Activated CD4-positive, alpha-beta T cell treated with anti-CD3 and anti-CD28 coated beads, Interleukin-2, amount 10 ng/mL, durations not matched to agents 24 days and 14 days (primary cell): ENCODE results near the gene RCOR1. TPM values are rescaled to one million over a fixed set of nuclear protein-coding genes. Genes with fewer than 3 reads are reported as not detected.
A peak's percentile ranks its signal among the peaks of the same experiment; 100 is the strongest.

Experiments used
- DNase-seq: peaks from one replicate; pipeline ENCODE4 v3.0.0; 2022
- H3K27ac Mint-ChIP-seq: one replicate; pipeline ENCODE4 v1.8.0; 2022; ENCODE audit warnings: mild to moderate bottlenecking, mixed read lengths
- H3K27me3 Mint-ChIP-seq: one replicate; pipeline ENCODE4 v1.8.0; 2022; ENCODE audit warnings: mixed read lengths
- H3K36me3 Mint-ChIP-seq: one replicate; pipeline ENCODE4 v1.8.0; 2022; ENCODE audit warnings: low read depth, mild to moderate bottlenecking, mixed read lengths
- H3K4me1 Mint-ChIP-seq: one replicate; pipeline ENCODE4 v1.8.0; 2021; ENCODE audit warnings: mixed read lengths
- H3K4me3 Mint-ChIP-seq: one replicate; pipeline ENCODE4 v1.8.0; 2022; ENCODE audit warnings: mild to moderate bottlenecking, moderate library complexity, mixed read lengths
- H3K9me3 Mint-ChIP-seq: one replicate; pipeline ENCODE4 v1.8.0; 2021; ENCODE audit warnings: mixed read lengths
- intact Hi-C: fragments of 100-400 bp; cut with micrococcal nuclease; formaldehyde crosslinking; loops from one replicate; pipeline ENCODE4 v1.15.1; 2023
- total RNA-seq: library from RNA; stranded (reverse); gene quantifications from 2 replicates; pipeline ENCODE4 v1.2.3, GENCODE V29; 2022

The RCOR1 gene
- total RNA-seq, 1 donor from 2014 or later = 24.0 TPM

DNA sequence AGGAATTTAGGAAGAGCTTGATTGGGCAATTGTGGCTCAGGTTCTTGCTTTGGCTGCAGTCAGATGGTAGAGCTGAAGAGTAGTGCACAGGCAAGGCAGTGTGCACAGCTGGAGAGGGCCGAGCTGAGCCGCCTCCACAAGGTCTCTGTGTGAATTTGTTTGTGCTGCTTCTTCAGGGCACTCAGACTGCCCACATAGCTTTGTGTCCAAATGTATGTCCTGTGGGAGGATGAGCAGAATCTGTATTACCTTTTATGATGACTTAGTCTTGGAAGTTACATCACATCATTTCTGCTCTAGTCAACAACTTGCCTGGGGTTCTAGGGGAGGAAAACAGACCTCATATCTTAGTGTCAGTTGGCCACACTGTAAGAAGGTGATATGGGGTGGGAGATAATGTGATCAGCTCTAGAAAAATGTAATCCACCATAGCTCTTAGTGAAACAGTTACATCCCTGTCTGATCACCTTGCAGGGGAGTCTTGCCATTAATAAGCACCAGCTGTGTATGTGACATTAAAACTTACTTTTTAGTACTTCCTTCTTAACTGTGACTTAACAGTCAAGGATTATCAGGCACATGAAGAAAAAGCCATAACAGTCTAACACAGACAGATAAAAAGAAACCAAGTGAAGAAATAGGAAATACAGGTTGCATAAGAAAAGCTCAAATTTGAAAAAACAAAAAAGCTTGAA is 53.4 kb downstream of the RCOR1 start:
- Mint-ChIP-seq H3K36me3 (peaks cover 6% of the 10 kb centered on the region), H3K27me3 (no peaks in the 10 kb centered on the region), H3K4me3 (no peak overlapping the region), H3K27ac (peak overlapping the region; percentile 1), H3K9me3 (no peaks in the 10 kb centered on the region), H3K4me1 (peaks cover 36% of the 10 kb centered on the region)
- no peak for DNase-seq
- intact Hi-C loops = no loop called here

GRCh38 chr14:102646615-102647014 is 54.2 kb downstream of the RCOR1 start:
- no peak for DNase-seq
- H3K4me3 Mint-ChIP-seq = no peak overlapping the region
- intact Hi-C loops = no loop called here
- H3K27me3 Mint-ChIP-seq = no peaks in the 10 kb centered on the region
- H3K27ac Mint-ChIP-seq = no peak overlapping the region
- H3K36me3 Mint-ChIP-seq = peaks cover 6% of the 10 kb centered on the region
- peaks cover 37% of the 10 kb centered on the region for H3K4me1 Mint-ChIP-seq
- no peaks in the 10 kb centered on the region for H3K9me3 Mint-ChIP-seq

GRCh38 chr14:102652194-102652593 is 59.7 kb downstream of the RCOR1 start:
- peaks cover 4% of the 10 kb centered on the region for H3K9me3 Mint-ChIP-seq
- peaks cover 16% of the 10 kb centered on the region for H3K4me1 Mint-ChIP-seq
- peaks cover 9% of the 10 kb centered on the region for H3K36me3 Mint-ChIP-seq
- H3K4me3 Mint-ChIP-seq = no peak overlapping the region
- DNase-seq = no peak
- H3K27ac Mint-ChIP-seq = no peak overlapping the region
- H3K27me3 Mint-ChIP-seq = no peaks in the 10 kb centered on the region
- intact Hi-C loops = no loop called here

- no peak for DNase-seq
- Mint-ChIP-seq H3K4me3 (no peak overlapping the region), H3K27ac (no peak overlapping the region), H3K36me3 (peaks cover 9% of the 10 kb centered on the region), H3K4me1 (peaks cover 15% of the 10 kb centered on the region), H3K27me3 (no peaks in the 10 kb centered on the region), H3K9me3 (peaks cover 4% of the 10 kb centered on the region)
- intact Hi-C loops = no loop called here
Measured at GRCh38 chr14:102654298-102654697, 61.8 kb downstream of the RCOR1 start.

- no peak overlapping the region for H3K27ac Mint-ChIP-seq
- H3K27me3 Mint-ChIP-seq = no peaks in the 10 kb centered on the region
- no peak for DNase-seq
- no peak overlapping the region for H3K4me3 Mint-ChIP-seq
- H3K9me3 Mint-ChIP-seq = peaks cover 4% of the 10 kb centered on the region
- H3K36me3 Mint-ChIP-seq = peaks cover 9% of the 10 kb centered on the region
- intact Hi-C loops = no loop called here
- H3K4me1 Mint-ChIP-seq = peaks cover 18% of the 10 kb centered on the region
Measured at GRCh38 chr14:102655137-102655536, 62.7 kb downstream of the RCOR1 start.

DNA sequence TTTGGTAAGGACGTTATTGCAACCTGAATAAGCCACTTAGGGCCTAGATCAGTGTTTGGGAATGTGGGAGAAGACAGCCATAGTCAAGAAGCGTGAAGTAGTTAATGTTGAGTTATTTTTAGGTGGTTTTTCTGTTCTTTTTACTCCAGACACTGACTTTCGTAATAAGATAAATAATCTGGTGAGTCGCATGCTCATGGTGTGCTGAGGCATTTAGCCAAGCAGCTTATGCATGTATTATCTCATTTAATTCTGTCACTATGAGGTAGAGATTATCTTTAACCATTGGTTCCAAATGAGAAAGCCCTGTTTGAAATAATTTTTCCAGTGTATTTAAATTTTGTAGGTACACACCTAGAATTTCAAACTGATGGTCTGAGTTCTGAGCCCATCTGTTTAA is 67.3 kb downstream of the RCOR1 start:
- H3K4me1 Mint-ChIP-seq = peaks cover 15% of the 10 kb centered on the region
- H3K9me3 Mint-ChIP-seq = no peaks in the 10 kb centered on the region
- no peaks in the 10 kb centered on the region for H3K27me3 Mint-ChIP-seq
- H3K36me3 Mint-ChIP-seq = no peaks in the 10 kb centered on the region
- intact Hi-C loops = no loop called here
- no peak overlapping the region for H3K27ac Mint-ChIP-seq
- no peak for DNase-seq
- no peak overlapping the region for H3K4me3 Mint-ChIP-seq

DNA sequence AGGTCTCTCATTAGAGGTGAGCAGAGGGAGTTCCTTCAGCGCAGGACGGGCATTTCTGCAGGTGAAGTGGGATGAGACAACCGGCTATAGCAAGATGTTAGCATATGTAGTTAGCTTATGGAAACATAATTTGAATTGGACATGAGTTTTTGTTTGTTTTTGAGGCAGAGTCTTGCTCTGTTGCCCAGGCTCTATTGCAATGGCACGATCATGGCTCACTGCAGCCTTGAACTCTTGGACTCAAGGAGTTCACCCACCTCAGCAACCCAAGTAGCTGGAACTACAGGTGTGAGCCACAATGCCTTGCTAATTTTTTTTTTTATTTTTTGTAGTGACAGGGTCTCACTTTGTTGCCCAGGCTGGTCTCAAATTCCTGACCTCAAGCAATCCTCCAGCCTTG is 69.2 kb downstream of the RCOR1 start:
- no peak overlapping the region for H3K27ac Mint-ChIP-seq
- H3K4me1 Mint-ChIP-seq = peaks cover 10% of the 10 kb centered on the region
- H3K36me3 Mint-ChIP-seq = no peaks in the 10 kb centered on the region
- H3K4me3 Mint-ChIP-seq = no peak overlapping the region
- H3K9me3 Mint-ChIP-seq = no peaks in the 10 kb centered on the region
- intact Hi-C loops = no loop called here
- no peak for DNase-seq
- H3K27me3 Mint-ChIP-seq = no peaks in the 10 kb centered on the region

DNA sequence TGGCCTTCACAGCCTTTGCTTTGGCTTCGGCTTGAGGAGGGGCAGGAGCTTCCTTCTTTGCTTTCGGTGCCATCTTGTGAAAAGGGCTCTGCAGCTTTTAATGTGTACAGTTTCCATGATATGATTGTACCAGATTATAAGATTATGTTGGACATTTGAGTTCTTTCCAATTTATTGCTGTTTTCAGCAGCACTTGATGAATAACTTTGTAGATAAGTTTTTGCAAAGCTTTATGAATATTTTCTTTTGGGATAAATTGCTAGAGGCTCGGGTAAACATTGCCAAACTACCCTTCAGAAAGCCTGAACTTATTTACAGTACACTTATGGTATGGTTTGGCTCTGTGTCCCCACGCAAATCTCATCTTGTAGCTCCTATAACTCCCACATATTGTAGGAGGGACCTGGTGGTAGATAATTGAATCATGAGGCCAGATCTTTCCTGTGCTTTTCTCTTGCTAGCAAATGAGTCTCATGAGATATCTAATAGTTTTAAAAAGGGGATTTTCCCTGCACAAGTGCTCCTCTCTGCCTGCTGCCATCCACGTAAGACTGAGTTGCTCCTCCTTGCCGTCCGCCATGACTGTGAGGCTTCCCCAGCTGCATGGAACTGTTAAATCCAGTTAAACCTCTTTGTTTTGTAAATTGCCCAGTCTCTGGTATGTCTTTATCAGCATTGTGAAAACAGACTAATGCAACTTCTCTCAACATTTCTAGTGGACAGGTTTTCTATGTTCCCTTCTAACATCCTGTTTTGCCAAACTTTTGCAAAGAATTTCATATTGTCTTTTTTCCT is 70.4 kb downstream of the RCOR1 start:
- intact Hi-C loops = no loop called here
- Mint-ChIP-seq H3K36me3 (peaks cover 2% of the 10 kb centered on the region), H3K27me3 (no peaks in the 10 kb centered on the region), H3K9me3 (no peaks in the 10 kb centered on the region), H3K4me1 (peaks cover 11% of the 10 kb centered on the region), H3K27ac (no peak overlapping the region), H3K4me3 (no peak overlapping the region)
- no peak for DNase-seq

- no peak for DNase-seq
- Mint-ChIP-seq H3K9me3 (no peaks in the 10 kb centered on the region), H3K27ac (no peak overlapping the region), H3K36me3 (peaks cover 2% of the 10 kb centered on the region), H3K27me3 (no peaks in the 10 kb centered on the region), H3K4me1 (peaks cover 11% of the 10 kb centered on the region), H3K4me3 (no peak overlapping the region)
- intact Hi-C loops = no loop called here
Measured at GRCh38 chr14:102663440-102663839, 71.0 kb downstream of the RCOR1 start.

GRCh38 chr14:102665621-102666020 is 73.2 kb downstream of the RCOR1 start:
- Mint-ChIP-seq H3K27ac (no peak overlapping the region), H3K36me3 (peaks cover 2% of the 10 kb centered on the region), H3K4me3 (no peak overlapping the region), H3K27me3 (no peaks in the 10 kb centered on the region), H3K9me3 (no peaks in the 10 kb centered on the region), H3K4me1 (peaks cover 8% of the 10 kb centered on the region)
- intact Hi-C loops = no loop called here
- no peak for DNase-seq

DNA sequence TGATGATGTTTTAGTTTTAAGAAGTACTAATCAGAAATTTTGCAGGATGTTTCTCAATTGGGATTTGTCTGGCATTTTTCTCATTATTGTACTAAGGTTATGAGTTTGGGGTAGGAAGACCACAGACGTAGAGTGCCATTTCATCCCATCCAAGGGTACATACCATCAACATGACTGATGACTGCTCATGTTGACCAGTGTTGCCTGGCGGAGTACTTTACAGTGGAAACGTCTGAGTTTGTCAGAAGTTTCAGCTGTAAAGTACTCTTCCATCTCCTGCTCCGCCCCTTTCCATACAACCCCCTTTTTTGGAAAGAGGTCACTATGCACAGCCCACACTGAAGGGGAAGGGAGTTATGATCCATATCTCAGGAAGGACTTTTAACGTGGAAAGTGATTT is 74.2 kb downstream of the RCOR1 start:
- no peak for DNase-seq
- intact Hi-C loops = no loop called here
- Mint-ChIP-seq H3K27me3 (no peaks in the 10 kb centered on the region), H3K27ac (no peak overlapping the region), H3K4me1 (peaks cover 8% of the 10 kb centered on the region), H3K4me3 (no peak overlapping the region), H3K36me3 (peaks cover 2% of the 10 kb centered on the region), H3K9me3 (no peaks in the 10 kb centered on the region)

GRCh38 chr14:102667703-102668102 is 75.3 kb downstream of the RCOR1 start:
- no peak for DNase-seq
- H3K27me3 Mint-ChIP-seq = no peaks in the 10 kb centered on the region
- no peaks in the 10 kb centered on the region for H3K9me3 Mint-ChIP-seq
- peaks cover 5% of the 10 kb centered on the region for H3K4me1 Mint-ChIP-seq
- H3K27ac Mint-ChIP-seq = no peak overlapping the region
- peaks cover 6% of the 10 kb centered on the region for H3K36me3 Mint-ChIP-seq
- intact Hi-C loops = no loop called here
- no peak overlapping the region for H3K4me3 Mint-ChIP-seq

GRCh38 chr14:102668291-102668873 is 75.9 kb downstream of the RCOR1 start:
- Mint-ChIP-seq H3K27ac (no peak overlapping the region), H3K27me3 (no peaks in the 10 kb centered on the region), H3K4me3 (no peak overlapping the region), H3K36me3 (peaks cover 7% of the 10 kb centered on the region), H3K9me3 (no peaks in the 10 kb centered on the region), H3K4me1 (peaks cover 2% of the 10 kb centered on the region)
- intact Hi-C loops = no loop called here
- DNase-seq = no peak

- Mint-ChIP-seq H3K27me3 (no peaks in the 10 kb centered on the region), H3K4me1 (peaks cover 6% of the 10 kb centered on the region), H3K36me3 (peaks cover 14% of the 10 kb centered on the region), H3K4me3 (no peak overlapping the region), H3K27ac (no peak overlapping the region), H3K9me3 (no peaks in the 10 kb centered on the region)
- intact Hi-C loops = no loop called here
- no peak for DNase-seq
Measured at GRCh38 chr14:102671410-102671809, 79.0 kb downstream of the RCOR1 start.
